GM12892 (cell line): ENCODE data around the gene NTN3. TPM values are rescaled to one million over a fixed set of nuclear protein-coding genes. Genes with fewer than 3 reads are reported as not detected.
A peak's percentile ranks its signal among the peaks of the same experiment; 100 is the strongest.

Experiments used
- DNase-seq: peaks from one replicate; pipeline ENCODE4 v3.0.0; 2011; ENCODE audit not compliant: insufficient read length
- FAIRE-seq: peaks from 2 replicates; lab custom pipeline; 2011; peaks lifted over from hg19 to GRCh38; lab: Jason Lieb, UNC
- POLR2A ChIP-seq: IDR thresholded peaks from 2 replicates; pipeline ENCODE4 v1.6.1; 2011; ENCODE audit warnings: low read depth, low read length, control low read depth
- POLR2AphosphoS5 ChIP-seq: IDR thresholded peaks from 2 replicates; pipeline ENCODE4 v1.6.1; 2011; ENCODE audit warnings: low read depth, low read length, control low read depth
- TAF1 ChIP-seq: IDR thresholded peaks from 2 replicates; pipeline ENCODE4 v1.6.1; 2011; ENCODE audit warnings: low read depth, mild to moderate bottlenecking, control low read depth, low read length, borderline replicate concordance
- polyA plus RNA-seq: library from polyadenylated mRNA; unstranded; fragments of >200 nt; gene quantifications from one replicate; pipeline ENCODE4 v1.2.1, GENCODE V29; 2012; ENCODE audit warnings: missing spikeins, inconsistent platforms; ENCODE audit not compliant: missing spikeins

Gene NTN3
- polyA plus RNA-seq, result not detected

DNA sequence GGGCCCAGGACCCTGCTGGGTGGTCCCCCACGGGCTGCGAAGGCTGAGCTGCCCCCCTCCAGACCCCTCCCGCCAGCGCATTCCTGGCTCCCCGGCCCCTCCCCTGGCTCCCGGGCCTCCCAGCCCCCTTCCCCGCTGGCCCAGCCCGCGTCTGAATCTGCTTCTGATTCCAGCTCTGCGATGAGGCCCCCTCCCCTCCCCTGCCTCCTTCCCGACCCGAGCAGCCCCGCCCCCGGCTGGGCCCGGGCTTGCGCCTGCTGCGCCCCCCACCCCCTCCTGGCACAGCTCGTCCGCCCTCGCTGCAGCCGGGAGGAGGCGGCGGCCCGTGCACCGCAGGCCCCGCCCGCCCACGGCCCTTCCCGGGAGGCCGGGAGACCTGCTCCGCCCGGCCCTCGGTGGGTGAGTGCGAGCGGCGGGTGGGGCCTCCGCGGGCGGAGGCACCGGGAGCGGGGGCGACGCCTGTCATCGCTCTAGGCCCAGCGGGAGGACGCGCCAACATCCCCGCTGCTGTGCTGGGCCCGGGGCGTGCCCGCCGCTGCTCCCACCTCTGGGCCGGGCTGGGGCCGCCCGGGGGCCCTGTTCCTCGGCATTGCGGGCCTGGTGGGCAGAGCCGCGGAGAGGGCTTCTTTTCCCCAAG is at the start of gene NTN3:
NTN3 (plus strand) TSS at position 282 of the 637 bp plus-strand sequence. CDS start 405 bp downstream, outside the sequence.
- FAIRE-seq, result no peak
- no peak for DNase-seq
- TF ChIP-seq TAF1 (no peak), POLR2AphosphoS5 (no peak), POLR2A (no peak)

DNA sequence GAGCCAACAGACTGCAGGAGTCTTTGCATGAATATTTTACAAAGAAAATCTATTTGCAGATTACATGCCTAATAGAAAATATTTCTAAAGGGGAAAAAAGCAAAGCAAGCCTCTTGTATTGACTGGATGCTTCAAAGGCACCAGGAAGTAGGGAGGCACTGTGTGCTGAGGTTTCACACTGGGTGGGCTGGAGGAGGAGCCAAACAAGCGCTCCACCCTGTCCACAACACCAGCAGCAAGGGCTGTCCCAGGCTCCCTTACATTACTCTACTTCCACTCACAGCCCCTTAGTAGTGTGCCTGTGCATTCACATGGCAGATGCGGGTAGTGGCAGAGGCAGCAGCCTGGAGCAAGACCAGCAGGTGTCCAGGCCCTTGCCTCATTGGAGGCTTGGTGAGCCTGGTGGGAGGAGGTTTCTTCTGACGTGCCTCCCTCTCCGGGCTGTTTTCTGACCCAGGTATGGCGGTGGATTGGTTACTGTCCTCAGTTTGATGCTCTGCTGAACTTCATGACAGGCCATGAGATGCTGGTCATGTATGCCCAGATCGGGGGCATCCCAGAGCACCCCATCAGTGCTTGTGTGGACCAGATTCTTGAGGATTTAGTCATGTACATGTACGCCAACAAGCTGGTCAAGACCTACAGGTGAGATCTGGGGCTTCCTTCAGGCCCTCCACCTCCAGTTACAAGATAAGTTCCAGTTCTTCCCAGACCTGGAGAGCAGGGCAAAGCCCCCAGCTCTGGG is 48.8 kb upstream of the NTN3 start:
- no peak for TF ChIP-seq TAF1
- no peak for TF ChIP-seq POLR2A
- no peak for TF ChIP-seq POLR2AphosphoS5
- DNase-seq, result no peak
- FAIRE-seq, result no peak

DNA sequence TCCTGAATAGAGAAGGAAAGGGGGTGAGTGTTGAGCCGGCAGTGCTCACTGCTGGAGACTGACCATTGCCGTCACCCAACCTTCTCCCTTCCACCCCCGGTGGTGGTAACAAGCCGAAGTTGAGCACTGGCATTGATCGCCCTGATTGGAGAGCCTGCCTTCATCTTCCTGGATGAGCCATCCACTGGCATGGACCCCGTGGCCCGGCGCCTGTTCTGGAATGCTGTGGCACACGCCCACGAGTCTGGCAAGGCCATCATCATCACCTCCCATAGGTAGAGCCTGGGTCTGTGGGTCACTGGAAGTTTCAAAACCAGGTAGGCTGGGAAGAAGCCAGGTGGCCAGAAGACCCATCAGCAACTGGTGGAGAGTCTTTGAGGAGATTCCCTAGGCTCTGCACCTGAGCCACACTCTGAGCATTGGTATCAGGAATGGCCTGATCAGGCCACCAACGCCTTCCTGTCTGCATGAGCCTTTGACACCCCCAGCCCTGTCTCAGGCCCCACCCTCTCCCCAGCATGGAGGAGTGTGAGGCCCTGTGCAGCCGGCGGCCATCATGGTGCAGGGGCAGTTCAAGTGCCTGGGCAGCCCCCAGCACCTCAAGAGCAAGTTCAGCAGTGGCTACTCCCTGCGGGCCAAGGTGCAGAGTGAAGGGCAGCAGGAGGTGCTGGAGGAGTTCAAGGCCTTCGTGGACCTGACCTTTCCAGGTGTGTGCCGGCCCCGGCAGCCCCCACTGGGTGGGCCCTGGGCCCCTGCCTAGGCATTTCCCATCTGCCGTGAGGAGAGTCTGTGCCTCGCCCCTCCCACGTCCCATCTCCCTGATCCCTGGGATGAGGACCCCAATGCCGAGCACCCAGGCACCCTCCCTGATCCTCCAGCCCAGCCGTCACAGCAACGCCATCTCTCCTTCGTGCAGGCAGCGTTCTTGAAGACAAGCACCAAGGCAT is 46.8 kb upstream of the NTN3 start:
- no peak for TF ChIP-seq TAF1
- FAIRE-seq (no peak), DNase-seq (no peak)

DNA sequence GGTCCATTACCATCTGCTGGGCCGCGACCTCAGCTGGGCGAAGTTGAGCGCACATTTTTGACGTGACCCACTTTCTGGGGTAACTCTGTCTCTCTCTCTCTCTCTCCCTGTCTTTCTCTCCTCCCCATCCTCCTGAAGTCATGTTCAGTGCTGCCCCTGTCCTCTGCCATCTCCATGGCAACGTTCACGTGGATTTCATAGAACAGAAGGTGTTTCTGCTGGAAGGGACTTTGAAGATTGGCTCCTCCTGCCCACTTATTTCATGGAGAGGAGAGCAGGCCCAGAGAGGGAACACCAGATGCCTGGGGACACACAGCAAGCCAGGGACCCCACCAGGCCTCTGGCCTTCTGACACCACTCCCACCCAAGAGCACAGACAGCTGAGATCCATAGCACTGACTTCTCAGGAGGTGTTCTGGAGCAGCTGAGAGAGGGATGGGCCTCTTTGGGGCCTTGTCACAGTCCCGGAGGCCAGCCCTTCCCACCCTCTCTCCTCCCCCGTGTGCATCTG is 46.0 kb upstream of the NTN3 start:
- no peak for TF ChIP-seq POLR2AphosphoS5
- no peak for TF ChIP-seq TAF1
- no peak for TF ChIP-seq POLR2A
- DNase-seq, result no peak
- FAIRE-seq, result no peak

DNA sequence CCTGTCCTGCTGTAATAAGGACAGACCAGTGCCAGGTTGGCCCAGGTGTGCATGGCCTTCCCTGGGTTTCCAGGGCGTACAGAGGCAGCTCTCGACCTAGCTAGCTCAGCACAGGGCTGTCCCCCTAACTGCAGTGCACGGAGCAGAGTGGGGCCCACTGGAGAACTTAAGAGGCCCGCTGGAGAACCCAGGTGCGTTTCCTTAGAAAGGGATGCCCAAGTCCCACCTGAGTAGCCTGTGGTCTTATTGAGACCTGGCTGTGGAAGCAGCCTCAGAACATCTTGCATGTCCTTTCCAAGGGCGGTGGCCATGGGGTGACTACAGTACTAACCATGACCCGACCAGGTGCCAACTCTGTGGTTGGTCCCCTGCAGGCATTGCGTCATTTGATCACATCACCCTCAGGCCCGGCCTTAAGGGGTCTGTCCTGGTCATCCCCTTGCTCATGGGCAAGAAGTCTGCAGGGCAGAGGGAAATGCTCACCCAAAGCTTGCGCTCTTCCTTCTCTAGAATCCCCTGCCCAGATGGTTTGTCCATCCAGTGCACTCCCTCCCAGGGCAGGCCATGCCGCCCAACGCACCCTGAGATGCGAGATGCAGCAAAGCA is 45.2 kb upstream of the NTN3 start:
- DNase-seq, result no peak
- TF ChIP-seq POLR2A (no peak), POLR2AphosphoS5 (no peak), TAF1 (no peak)
- FAIRE-seq, result no peak

DNA sequence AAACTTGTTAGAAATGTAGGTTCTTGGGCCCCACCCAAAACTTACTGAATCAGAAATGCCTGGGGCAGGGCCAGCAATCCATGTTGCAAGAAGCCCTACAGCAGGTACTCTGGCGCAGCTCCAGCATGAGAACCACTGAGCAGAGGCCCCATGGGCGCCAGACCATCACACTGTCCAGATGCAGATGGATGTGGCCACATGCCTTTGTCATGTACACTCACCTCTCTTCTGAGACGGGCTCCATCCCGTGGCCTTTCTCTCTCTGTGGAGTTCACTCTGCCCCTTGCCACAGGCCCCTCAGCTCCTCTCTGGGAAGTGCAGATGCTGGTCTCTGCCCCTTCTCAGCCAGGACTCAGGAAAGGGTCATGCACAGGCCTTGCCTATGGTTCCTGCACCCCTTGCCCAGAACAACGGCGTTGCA is 44.1 kb upstream of the NTN3 start:
- DNase-seq (no peak), FAIRE-seq (no peak)
- no peak for TF ChIP-seq POLR2AphosphoS5
- no peak for TF ChIP-seq POLR2A
- no peak for TF ChIP-seq TAF1

DNA sequence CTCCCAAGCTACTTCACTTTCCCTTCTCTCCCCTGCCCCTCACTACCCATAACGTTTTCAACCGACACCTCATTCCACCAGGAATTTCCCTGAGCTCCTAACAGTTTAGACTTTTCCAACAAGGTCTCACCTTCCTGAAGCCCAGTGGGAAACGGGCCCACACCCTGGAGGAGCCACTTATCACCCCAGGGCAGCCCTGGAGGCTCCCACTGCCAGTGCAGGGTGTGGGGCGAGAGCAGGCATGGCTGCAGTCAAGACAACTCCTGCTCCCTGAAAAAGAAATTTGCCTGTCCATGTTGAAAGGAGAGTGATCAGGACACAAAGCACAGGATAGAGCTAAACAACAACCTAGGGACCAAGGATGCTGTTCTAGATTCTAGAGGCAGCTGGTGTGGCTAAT is 43.6 kb upstream of the NTN3 start:
- DNase-seq (no peak), FAIRE-seq (no peak)

DNA sequence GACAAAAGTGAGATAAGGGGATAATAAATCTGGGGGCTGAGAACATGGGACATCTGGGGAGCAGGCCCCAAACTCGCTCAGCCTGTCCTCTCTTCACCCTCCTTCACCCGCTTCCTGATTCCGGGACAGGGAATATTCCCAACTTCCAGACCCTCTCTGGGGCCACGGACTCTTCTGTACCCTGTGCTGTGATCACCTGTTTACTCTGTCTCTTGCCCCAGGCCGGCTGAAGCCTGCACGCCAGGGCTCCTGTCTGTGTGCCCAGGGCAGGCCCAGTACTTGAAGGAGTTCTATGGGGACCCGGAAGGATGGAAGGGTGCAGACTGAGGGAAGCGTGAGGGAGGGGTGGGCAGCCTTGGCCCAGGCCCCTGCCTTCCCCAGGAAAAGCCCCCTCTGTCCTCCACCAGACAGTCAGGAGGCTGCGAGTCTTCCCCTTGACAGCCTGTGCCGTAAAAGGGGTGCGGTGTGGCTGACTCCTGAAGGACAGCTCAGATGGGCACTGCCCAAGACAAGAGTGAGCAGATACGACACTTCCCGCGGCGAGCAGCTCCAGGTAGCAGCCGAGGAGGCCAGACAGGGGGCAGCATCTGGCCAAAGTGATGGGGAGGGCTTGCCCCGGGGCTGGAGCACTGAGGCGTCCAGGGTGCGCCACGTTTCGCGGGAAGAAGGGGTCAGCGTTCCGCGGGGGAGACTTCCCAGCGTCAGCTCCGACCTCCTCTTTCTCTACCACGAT is 42.9 kb upstream of the NTN3 start:
- no peak for FAIRE-seq
- no peak for DNase-seq
- TF ChIP-seq POLR2AphosphoS5 (no peak), POLR2A (no peak), TAF1 (no peak)

More for the DNA sequence above, 43.6 kb upstream of the NTN3 start:
- TF ChIP-seq TAF1, result no peak
- TF ChIP-seq POLR2AphosphoS5, result no peak
- no peak for TF ChIP-seq POLR2A

DNA sequence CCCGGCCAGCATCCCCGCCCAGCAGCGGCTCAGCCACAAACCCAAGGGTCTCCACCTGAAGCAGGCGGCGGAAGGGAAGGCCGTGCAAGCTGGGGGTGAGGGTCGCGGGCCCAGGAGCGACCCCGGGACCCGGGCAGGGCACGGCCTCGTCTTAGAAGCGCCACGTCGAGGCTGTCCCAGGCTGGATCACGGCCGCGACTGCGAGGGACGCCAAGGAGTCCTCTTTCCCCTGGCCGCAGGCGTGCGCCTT is 42.4 kb upstream of the NTN3 start:
- no peak for TF ChIP-seq TAF1
- TF ChIP-seq POLR2A, result no peak
- no peak for TF ChIP-seq POLR2AphosphoS5
- FAIRE-seq (no peak), DNase-seq (no peak)

DNA sequence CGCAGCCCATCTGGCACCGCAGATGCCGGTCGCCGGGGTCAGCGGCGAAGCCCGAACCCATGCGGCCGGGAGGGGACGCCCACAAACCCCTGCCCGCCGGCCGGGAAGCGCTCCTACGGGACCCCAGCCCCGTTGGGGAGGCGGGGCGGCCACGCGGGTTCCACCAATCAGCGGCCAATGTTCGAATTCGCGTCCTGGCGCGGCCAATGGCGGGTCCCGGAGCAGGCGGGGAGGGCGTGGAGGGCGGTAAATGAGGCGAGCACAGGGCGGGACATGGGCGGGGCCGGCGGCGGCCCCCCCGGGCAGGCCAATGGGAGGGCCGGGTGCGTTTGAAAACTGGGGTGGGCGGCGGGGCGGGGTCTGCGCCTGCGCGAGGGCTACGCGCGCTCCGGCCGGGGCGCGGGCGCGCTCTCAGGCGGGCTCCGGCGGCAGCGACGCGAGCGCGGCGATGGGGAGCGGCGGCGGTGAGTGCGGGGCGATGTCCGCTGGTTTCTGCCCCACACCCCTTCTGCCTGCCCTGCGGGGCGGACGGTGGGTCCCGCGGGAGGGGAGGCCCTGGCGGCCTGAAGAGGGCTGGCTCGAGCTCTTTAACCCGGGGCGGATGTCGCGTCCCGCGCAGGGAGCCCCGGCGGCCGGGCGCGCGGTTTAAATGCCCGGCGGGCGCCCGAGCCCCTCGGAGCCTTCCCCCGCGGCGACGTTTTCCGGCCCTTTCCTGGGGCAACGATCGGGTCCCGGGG is 41.9 kb upstream of the NTN3 start, which contains the start of gene CCNF:
CCNF (plus strand) TSS at position 414 of the 737 bp plus-strand sequence; CDS start at position 449, 35 bp downstream.
- DNase-seq, result peak; percentile 99
- peak; percentile 62; the same call in 1 of the 2 replicates for TF ChIP-seq POLR2A
- 0 out of 2 replicates have a peak, but pooled peaks have one; percentile 22 for TF ChIP-seq TAF1
- TF ChIP-seq POLR2AphosphoS5, result 0 out of 2 replicates have a peak, but pooled peaks have one; percentile 41
- FAIRE-seq, result peak; percentile 98
